Body of pancreas (tissue), 4 donors: ENCODE measurements around the gene ANKRD11.

ENCODE experiments used
- POLR2A ChIP-seq, 3 donors: fragments of 450-650 bp; IDR thresholded peaks; one replicate each; pipeline ENCODE4 v1.6.1; 2016; ENCODE audit warnings: antibody characterized with exemption in 3 of 3, mild to moderate bottlenecking in 2 of 3
- TF ChIP-seq, protein P1 (sequence below), 7 experiments: fragments of 450-650 bp in 4 of 7; fragments of 200-600 bp in 3 of 7; sonication (generic) in 3 of 7; IDR thresholded peaks; one replicate each; pipeline ENCODE4 v1.5.1; 2016 to 2019; ENCODE audit warnings: antibody characterized with exemption in 7 of 7

DNA sequence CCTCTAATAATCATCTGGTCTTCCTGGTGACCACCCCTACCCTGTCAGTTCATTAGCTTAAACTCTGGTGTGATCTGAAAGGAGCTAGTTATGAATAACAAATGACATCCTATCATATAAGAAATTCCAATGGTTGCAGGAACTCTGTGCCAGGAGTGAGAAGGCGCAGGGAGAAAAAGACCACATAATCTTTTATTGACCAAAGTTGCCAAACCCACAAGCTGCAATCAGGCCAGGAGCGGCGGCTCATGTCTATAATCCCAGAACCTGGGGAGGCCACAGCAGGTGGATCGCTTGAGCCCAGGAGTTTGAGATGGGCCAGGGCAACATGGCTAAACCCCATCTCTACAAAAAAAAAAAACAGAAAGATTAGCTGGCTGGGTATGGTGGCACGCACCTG is 23.4 kb downstream of the ANKRD11 start:
- no peak for TF ChIP-seq POLR2A (IDR thresholded peaks at IDR 0.05)
- TF ChIP-seq, protein P1, sequence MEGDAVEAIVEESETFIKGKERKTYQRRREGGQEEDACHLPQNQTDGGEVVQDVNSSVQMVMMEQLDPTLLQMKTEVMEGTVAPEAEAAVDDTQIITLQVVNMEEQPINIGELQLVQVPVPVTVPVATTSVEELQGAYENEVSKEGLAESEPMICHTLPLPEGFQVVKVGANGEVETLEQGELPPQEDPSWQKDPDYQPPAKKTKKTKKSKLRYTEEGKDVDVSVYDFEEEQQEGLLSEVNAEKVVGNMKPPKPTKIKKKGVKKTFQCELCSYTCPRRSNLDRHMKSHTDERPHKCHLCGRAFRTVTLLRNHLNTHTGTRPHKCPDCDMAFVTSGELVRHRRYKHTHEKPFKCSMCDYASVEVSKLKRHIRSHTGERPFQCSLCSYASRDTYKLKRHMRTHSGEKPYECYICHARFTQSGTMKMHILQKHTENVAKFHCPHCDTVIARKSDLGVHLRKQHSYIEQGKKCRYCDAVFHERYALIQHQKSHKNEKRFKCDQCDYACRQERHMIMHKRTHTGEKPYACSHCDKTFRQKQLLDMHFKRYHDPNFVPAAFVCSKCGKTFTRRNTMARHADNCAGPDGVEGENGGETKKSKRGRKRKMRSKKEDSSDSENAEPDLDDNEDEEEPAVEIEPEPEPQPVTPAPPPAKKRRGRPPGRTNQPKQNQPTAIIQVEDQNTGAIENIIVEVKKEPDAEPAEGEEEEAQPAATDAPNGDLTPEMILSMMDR (IDR thresholded peaks at IDR 0.05), result no peak
